GM21515 (cell line): ENCODE measurements around the gene MEIKIN.

Source experiments
- ATAC-seq: cut with Tn5 transposase; IDR thresholded peaks from one replicate; pipeline ENCODE4 v1.9.1; 2021; ENCODE audit not compliant: unreplicated experiment

The MEIKIN gene

GRCh38 chr5:131945551-131946168 lies at the start of gene MEIKIN:
Gene MEIKIN (minus strand): TSS chr5:131945663. CDS start chr5:131945505, 158 bp downstream.
- no peak for ATAC-seq

GRCh38 chr5:131994533-131995226 lies 49.2 kb upstream of the MEIKIN start:
- ATAC-seq, result no peak

GRCh38 chr5:131994090-131994489 lies 48.6 kb upstream of the MEIKIN start:
- ATAC-seq, result no peak

GRCh38 chr5:131993676-131994075 lies 48.2 kb upstream of the MEIKIN start:
- ATAC-seq, result no peak

- no peak for ATAC-seq
Observed at GRCh38 chr5:131992370-131992769, 46.9 kb upstream of the MEIKIN start.

- no peak for ATAC-seq
Observed at GRCh38 chr5:131991593-131992324, 46.3 kb upstream of the MEIKIN start.

- ATAC-seq, result no peak
Observed at GRCh38 chr5:131990716-131991115, 45.3 kb upstream of the MEIKIN start.

- ATAC-seq, result no peak
Observed at GRCh38 chr5:131988601-131989000, 43.1 kb upstream of the MEIKIN start.

- no peak for ATAC-seq
Observed at GRCh38 chr5:131987251-131987650, 41.8 kb upstream of the MEIKIN start.

- ATAC-seq, result no peak
Observed at GRCh38 chr5:131986161-131986912, 40.9 kb upstream of the MEIKIN start.

- no peak for ATAC-seq
Observed at GRCh38 chr5:131984956-131985665, 39.6 kb upstream of the MEIKIN start.

- no peak for ATAC-seq
Observed at GRCh38 chr5:131983244-131983771, 37.8 kb upstream of the MEIKIN start.

- no peak for ATAC-seq
Observed at GRCh38 chr5:131981516-131981915, 36.1 kb upstream of the MEIKIN start.

- no peak for ATAC-seq
Observed at GRCh38 chr5:131980696-131981095, 35.2 kb upstream of the MEIKIN start.

- ATAC-seq, result no peak
Observed at GRCh38 chr5:131979816-131980215, 34.4 kb upstream of the MEIKIN start.

- ATAC-seq, result no peak
Observed at GRCh38 chr5:131977212-131977604, 31.7 kb upstream of the MEIKIN start.

- no peak for ATAC-seq
Observed at GRCh38 chr5:131976414-131977211, 31.1 kb upstream of the MEIKIN start.

- ATAC-seq, result no peak
Observed at GRCh38 chr5:131974956-131975726, 29.7 kb upstream of the MEIKIN start.

GRCh38 chr5:131974622-131974955 lies 29.1 kb upstream of the MEIKIN start:
- ATAC-seq, result no peak
